PC-3 (cell line): ENCODE data around the gene TMEFF2.

Source experiments
- EZH2 ChIP-seq: fragments of 300-600 bp; sonication (generic); IDR thresholded peaks from one replicate; pipeline ENCODE4 v1.6.1; 2017; ENCODE audit warnings: antibody characterized with exemption, mild to moderate bottlenecking, low read length; ENCODE audit not compliant: unreplicated experiment
- TF ChIP-seq, protein P1 (sequence below): fragments of 300-600 bp; sonication (generic); conservative IDR thresholded peaks from 2 replicates; pipeline ENCODE4 v1.5.1; 2017; ENCODE audit warnings: antibody characterized with exemption, low read depth, mild to moderate bottlenecking, low read length

DNA sequence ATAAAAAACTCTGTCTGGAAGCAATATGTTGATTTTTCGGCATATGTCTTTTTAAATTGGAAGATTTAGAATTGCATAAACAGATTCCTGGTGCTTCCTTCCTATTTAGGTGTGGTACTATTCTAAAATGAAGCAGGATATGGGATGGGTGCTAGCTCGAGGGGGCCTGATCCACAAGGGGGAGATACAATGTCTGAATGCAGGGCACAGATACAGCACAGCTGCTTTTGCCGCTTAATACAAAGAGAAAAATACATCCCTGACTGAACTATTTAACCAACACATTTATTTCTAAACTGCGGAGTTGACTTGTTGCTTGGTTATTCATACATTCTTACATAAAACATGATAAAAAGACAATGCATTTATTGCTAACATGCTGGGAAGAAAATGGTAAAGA, 169.1 kb downstream of the TMEFF2 start:
- TF ChIP-seq, protein P1, sequence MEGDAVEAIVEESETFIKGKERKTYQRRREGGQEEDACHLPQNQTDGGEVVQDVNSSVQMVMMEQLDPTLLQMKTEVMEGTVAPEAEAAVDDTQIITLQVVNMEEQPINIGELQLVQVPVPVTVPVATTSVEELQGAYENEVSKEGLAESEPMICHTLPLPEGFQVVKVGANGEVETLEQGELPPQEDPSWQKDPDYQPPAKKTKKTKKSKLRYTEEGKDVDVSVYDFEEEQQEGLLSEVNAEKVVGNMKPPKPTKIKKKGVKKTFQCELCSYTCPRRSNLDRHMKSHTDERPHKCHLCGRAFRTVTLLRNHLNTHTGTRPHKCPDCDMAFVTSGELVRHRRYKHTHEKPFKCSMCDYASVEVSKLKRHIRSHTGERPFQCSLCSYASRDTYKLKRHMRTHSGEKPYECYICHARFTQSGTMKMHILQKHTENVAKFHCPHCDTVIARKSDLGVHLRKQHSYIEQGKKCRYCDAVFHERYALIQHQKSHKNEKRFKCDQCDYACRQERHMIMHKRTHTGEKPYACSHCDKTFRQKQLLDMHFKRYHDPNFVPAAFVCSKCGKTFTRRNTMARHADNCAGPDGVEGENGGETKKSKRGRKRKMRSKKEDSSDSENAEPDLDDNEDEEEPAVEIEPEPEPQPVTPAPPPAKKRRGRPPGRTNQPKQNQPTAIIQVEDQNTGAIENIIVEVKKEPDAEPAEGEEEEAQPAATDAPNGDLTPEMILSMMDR, result no peak
- TF ChIP-seq EZH2, result no peak
